Activated CD8-positive, alpha-beta memory T cell treated with anti-CD3 and anti-CD28 coated beads for 4 hours (primary cell): ENCODE results near the gene ASPDH.
"Not testable (repeated sequence)": the region's sequence is repeated elsewhere in the genome, so short reads cannot be mapped to it uniquely, and the experiment has no call there.

Experiments used
- DNase-seq, 2 donors: peaks; one replicate each; pipeline ENCODE4 v3.0.0-alpha.2; 2020; ENCODE audit warnings: low read depth in 2 of 2

ASPDH gene

DNA sequence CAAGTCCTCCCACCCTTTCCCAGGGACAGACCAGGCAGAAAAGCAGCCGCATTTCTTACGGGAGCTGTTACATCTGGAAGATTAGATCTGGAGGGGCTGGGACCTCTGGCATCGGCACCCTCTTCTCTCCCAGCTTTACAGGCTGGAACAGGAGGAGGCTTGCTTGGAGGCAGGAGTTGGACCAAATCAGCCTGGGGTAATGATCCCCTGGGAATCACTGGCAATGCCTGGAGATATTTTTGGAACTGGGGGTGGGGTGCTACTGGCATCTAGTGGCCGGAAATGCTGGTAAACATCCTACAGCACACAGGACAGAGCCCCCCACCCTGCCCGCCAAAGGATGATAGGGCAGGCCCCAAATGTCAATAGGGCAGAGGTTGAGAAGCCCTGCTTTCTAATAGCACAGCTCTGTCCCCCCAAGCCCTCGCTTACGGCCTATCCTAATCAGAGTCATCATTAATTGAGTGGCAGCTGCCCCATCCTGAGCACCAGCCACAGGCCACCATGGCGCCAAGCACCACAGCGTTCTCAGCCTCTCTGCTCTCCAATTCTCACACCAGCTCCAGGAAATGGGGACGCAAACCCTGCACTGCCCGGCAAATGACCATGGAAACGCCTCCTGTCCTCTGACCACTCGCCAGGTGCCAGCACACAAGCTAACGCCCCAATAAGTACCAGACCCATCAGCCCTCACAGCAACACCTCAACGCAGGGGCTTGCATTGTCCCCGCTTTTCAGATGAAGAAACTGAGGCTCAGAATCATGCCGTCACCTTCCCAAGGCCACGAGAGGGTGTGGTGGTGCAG, 33.9 kb upstream of the ASPDH start:
- no peak for DNase-seq

DNA sequence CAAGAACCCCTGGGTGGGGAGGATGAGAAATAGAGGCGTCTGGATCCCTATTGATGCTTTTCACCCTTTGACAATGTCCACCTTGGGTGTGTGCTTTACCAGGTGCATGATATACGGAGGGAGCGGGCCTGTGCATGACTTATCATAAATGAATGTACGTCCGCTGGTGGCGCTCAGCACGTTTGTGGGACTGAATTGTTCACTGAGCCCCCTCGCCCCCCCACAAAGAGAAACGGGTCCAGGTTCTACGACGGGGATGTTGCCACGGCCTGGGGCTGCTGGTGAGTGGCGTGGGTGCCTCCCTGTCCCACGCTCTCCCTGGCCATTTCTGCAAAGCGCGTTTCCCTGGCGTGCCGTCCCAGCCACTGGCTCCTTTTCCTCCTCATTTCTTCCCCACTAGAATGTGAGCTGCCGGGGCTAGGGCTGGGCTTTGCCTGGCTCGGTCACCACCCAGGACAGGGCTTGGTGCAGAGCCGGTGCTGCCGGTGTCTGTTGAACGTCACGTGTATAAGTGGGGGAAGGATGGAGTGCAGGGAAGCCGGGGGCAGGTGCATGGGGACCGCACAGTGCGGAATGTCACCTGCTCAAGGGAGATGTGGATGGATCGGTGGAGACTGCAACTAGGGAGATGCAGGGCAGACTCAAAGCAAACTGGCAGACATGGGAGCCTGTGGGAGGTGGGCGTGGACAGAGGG, 33.0 kb upstream of the ASPDH start:
- no peak for DNase-seq

DNA sequence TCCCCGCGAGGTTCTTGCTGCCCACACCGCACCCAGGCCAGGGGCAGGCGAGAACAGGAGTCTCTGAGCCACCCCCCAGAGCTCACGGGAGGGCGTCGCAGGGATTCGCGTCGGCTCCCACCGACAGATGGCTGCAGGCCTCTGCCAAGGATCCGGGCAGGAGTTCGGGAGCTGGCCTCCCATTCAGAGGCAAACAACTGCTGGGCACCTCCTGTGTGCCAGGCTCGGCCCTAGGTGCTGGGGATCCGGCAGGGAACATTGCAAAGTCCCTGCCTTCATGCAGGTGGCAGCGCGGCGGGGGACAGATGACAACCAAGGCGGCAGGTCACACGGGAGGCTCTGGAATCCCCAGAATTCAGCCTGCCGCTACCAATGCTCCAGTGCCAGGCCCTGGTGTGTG, 29.2 kb upstream of the ASPDH start:
- no peak for DNase-seq

GRCh38 chr19:50537769-50538230, 24.1 kb upstream of the ASPDH start:
- DNase-seq = peak; percentile 15 to 19

- no peak for DNase-seq
Measured at GRCh38 chr19:50537306-50537685, 23.6 kb upstream of the ASPDH start.

DNA sequence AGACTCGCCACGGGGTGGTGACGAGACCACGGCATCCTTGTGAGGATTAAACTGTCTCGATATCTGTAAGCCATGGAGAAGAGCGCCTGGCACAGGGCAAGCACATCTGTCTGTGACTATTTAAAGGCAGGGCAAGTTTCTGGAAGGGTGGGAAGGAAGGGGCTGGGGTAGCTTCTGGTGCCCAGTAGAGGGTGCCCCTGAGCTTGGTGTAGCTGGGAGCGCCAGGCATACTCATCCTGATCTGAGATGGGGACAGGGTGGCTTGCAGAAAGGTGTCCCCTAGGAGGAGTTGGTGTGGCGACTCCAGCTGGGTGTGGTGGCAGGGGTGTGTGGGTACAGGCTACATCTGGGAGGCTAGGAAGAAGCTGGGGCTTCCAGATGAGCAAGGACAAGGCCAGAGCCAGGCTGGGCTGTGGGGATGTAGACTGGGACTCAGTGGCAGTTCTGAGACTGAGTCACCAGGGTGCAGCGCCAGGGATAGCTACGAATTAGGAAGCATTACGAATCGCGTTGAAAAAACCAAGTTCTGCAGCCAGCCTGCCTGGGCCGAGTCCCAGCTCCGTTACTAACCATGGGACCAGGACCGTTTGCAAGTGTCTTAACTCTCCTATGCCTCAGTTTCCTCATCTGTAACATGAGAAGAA, 23.1 kb upstream of the ASPDH start:
- no peak for DNase-seq

- DNase-seq = no peak
Measured at GRCh38 chr19:50535672-50536187, 22.0 kb upstream of the ASPDH start.

DNA sequence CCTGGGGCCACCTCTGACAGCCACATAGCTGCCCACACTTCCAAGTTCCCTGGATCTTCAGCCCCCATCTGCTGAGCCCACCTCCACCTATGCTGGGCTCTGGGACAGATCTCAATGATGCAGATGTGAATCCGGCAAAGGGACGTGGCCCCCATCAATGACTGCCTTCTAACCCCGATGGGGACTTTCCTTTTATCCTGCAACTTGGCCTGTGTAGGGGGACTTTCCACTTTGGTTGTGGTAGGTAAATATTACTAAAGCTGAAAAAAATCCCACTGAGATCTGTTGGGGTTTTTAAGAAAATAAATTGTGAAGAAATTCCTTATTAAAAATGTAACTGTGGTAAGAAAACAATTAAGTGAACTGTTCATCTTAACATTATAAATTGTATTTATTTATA, 20.8 kb upstream of the ASPDH start:
- DNase-seq = no peak

DNA sequence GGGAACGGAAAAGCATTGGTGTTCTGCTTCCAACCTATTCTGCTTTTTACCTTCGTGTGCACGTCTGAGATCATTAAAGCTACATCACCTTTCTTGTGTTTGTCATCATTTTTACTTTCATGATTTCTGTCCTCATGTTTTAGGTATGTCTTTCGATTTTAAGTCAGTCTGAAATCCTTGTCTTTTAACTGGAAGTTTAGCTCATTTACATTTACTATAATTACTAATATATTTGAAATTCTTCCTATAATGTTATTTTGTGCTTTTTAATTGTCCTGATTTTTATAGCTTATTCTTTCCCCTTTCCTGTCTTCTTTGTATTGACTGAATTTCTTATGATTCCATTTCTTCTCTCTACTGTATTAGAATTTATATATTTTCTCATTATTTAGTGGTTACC, 19.2 kb upstream of the ASPDH start:
- no peak for DNase-seq

- DNase-seq = no peak
Measured at GRCh38 chr19:50531171-50531612, 17.5 kb upstream of the ASPDH start.

DNA sequence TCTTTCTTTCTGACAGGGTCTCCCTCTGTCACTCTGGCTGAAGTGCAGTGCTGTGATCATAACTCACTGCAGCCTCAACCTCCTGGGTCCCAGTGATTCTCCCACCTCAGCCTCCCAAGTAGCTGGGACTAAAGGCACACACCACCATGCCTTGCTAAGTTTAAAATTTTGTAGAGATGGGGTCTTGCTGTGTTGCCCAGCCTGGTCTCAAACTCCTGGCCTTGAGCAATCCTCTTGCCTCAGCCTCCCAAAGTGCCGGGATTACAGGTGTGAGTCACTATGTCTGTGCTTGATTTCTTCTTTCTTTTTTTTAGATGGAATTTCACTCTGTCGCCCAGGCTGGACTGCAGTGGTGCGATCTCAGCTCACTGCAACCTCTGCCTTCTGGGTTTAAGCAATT, 14.3 kb upstream of the ASPDH start:
- not testable (repeated sequence) for DNase-seq

DNA sequence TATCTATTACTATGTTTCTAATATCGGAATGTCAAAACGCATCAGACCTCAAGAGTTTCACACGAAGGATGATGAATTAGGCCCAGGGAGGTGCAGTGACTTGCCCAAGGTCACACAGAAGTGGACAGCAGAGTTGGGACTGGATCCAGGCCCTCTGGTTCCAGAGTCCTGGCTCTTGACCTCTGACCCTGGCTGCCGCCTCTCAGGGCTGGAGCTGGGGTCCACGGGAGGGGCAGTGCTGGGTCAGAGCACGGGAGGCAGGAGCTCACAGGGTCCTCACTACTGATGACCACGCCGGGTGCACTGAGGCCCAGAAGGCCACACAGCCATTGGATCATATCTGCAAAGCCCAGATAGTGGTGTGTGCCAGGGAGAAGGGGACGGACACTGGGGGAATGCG, 9.2 kb upstream of the ASPDH start:
- DNase-seq = no peak

DNA sequence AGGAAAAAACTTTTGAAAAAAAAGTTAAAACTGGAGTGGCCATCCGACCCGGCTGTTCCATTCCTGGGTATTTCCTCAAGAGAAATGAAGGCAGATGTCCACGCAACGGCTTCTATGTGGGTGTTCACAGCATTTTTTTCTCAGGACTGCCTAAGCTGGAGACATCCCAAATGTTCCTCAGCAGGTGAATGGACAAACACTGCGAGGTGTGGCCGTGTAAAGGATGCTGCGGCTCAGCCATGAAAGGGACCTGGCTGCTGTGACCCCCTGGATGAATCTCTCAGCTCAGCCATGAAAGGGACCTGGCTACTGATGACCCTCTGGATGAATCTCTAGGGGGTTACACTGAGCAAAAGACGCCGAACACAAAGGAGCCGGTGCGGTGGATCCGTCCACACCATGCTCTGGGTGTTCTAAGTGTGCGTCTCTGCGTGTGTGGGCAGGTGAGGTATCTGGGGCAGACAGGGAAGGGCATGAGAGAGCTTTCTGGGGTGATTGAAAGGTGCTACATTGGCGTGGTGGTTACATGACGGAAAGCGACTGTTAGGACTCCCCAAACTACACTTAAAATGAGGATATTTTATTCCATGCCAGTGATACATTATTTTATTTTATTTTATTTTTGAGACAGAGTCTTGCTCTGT, 7.2 kb upstream of the ASPDH start:
- DNase-seq = no peak

GRCh38 chr19:50519006-50519575, 5.4 kb upstream of the ASPDH start:
- no peak for DNase-seq

DNA sequence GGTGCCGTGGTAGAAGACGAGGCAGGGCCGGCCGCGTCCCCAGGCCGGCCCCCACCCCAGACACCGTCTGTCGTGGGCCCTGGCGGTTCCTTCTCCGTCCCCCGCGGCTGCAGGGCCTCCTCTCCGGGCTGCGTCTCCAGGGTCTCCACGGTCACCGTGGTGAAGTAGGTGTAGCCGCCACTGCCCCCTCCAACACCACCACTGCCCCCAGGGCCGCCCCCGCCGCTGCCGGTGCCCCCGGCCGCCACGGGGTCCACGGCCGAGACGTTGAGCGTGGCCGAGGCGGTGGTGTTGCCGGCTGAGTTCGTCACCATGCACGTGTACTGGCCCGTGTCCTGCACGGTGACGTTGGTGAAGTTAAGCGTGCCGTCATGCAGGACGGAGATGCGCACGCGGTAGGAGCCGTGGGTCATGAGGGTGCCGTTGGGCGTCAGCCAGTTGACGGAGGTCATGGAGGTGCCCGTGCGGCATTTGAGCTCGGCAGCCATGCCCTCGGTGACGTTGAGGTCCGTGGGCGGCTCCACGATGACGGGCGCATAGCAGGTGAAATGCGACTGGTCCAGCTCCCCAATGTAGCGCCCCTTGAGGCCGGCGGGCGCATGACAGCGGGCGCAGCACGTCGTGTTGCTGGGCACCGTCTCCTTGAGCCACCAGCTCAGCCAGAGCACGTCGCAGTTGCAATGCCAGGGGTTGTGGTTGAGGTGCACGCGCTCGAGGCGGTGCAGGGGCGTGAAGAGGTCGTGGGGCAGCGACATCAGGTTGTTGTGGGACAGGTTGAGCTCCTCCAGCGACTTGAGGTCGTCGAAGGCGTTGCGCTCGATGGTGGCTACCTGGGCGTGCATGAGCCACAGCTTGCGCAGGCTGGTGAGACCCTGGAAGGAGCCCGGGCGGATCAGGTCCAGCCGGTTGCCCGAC, 4.6 kb upstream of the ASPDH start:
- no peak for DNase-seq

GRCh38 chr19:50517704-50518075, 4.0 kb upstream of the ASPDH start:
- DNase-seq = no peak

DNA sequence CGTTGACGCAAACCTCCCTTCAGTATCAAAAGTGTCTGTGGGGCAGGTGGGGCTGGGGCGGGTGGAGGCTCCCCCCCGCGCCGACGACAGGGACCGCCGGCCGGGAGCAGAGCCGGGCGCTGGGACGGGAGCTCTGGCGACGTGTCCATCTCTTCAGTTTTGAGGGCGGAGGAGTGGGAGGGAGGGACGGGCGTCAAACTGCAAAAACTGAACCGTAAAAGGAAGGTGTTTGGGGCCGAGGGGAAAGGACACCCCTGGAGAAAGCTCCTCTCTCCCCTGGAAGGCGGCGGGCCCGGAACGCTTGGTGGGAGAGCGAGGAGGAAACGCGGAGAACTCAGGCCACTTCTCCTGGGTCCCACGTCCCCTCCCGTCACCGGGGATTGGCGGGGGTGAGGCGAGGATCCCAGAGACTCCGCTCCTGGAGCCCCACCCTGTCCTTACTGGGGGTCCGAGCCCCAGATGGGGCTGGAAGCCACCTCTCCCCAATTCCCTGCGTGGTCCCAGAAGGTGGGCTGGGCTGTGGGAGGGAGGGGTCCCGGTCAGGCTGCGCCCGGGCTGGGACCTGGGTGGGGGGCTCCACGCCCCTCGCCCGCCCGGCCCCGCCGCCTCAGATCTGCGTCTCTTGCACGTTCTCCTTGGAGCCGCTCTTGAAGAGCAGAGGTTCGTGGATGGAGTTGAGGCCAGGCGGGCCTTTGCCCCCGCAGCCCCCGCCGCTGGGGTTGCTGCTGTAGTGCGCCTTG, 3.4 kb upstream of the ASPDH start:
- DNase-seq = no peak

DNA sequence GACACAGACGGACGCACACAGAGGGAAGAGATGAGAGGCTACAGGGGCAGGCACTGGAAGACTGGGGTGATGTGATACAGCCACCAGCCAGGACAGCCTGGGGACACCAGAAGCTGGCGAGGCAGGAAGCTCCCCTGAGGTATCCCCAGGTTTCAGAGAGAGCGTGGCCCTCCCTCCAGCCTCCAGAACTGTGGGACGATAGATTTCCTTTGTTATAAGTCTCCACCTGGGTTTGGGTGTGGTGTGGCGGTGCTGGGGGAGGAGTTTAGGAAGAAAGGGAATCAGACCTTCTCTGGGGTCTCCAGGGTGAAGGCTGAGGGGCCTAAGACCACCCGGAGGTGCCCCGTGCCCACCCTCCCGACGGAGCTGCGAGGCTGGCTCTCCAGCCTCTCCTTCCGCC, 2.7 kb upstream of the ASPDH start:
- DNase-seq = no peak

DNA sequence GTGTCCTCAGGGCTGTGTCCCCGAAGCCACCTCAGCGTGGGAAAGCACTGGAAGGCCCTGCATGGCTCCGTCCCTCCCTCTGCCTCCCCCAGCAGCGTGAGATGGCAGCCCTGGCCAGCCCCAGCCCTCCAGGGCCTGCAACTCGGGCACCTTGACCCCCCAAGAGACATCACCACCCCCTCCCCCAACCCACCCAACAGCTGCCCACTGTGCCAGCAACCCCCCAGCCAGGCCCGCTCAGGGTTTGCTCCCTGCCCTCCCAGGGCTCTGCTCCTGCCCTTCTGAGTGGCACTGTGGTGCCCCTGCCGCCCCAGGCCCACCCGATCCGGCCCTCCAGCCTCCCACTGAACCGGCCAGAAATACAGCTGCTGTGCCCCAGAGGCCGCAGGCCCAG, 1.5 kb upstream of the ASPDH start:
- DNase-seq = no peak
